T-helper 2 cell treated with Interferon-gamma antibody and Interleukin-4, amounts not matched to agents 100 ng/mL and 5 ng/mL, for 36 hours (primary cell): ENCODE measurements around the gene MAP3K19. TPM values are rescaled to one million over a fixed set of nuclear protein-coding genes. Genes with fewer than 3 reads are reported as not detected.
"Not testable (repeated sequence)": the region's sequence is repeated elsewhere in the genome, so short reads cannot be mapped to it uniquely, and the experiment has no call there.

Experiments
- intact Hi-C: fragments of 100-400 bp; cut with micrococcal nuclease; formaldehyde crosslinking; loops from one replicate; pipeline ENCODE4 v1.15.1; 2023
- total RNA-seq: library from RNA; stranded (reverse); gene quantifications from 2 replicates; pipeline ENCODE4 v1.2.3, GENCODE V29; 2022

Gene MAP3K19, protein sequence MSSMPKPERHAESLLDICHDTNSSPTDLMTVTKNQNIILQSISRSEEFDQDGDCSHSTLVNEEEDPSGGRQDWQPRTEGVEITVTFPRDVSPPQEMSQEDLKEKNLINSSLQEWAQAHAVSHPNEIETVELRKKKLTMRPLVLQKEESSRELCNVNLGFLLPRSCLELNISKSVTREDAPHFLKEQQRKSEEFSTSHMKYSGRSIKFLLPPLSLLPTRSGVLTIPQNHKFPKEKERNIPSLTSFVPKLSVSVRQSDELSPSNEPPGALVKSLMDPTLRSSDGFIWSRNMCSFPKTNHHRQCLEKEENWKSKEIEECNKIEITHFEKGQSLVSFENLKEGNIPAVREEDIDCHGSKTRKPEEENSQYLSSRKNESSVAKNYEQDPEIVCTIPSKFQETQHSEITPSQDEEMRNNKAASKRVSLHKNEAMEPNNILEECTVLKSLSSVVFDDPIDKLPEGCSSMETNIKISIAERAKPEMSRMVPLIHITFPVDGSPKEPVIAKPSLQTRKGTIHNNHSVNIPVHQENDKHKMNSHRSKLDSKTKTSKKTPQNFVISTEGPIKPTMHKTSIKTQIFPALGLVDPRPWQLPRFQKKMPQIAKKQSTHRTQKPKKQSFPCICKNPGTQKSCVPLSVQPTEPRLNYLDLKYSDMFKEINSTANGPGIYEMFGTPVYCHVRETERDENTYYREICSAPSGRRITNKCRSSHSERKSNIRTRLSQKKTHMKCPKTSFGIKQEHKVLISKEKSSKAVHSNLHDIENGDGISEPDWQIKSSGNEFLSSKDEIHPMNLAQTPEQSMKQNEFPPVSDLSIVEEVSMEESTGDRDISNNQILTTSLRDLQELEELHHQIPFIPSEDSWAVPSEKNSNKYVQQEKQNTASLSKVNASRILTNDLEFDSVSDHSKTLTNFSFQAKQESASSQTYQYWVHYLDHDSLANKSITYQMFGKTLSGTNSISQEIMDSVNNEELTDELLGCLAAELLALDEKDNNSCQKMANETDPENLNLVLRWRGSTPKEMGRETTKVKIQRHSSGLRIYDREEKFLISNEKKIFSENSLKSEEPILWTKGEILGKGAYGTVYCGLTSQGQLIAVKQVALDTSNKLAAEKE (N-terminal part only)
- not detected in 2 replicates for total RNA-seq

DNA sequence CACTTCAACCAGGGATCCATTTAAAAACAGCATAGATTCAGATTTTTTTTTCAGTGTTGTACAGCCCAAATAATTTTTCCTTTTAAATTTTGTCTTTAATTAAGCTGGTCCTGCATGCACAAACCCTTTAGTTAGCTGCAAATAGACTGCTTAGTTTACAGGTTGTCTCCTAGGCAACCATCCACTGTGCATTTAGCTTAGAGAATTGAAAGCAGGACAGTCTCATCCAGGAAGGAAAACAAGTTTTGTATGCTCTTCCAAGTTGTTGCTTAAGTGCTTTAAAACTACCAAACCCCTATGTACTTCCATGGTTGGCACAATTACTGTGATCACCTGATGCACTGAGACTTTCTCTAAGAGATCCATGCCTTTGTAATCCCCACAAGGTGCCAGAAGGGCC lies at the start of gene MAP3K19:
Gene MAP3K19, minus strand, starts transcription at position 148 of the 400 bp plus-strand sequence. CDS start 22,800 bp downstream, outside the sequence.
- intact Hi-C loops = no loop called here

DNA sequence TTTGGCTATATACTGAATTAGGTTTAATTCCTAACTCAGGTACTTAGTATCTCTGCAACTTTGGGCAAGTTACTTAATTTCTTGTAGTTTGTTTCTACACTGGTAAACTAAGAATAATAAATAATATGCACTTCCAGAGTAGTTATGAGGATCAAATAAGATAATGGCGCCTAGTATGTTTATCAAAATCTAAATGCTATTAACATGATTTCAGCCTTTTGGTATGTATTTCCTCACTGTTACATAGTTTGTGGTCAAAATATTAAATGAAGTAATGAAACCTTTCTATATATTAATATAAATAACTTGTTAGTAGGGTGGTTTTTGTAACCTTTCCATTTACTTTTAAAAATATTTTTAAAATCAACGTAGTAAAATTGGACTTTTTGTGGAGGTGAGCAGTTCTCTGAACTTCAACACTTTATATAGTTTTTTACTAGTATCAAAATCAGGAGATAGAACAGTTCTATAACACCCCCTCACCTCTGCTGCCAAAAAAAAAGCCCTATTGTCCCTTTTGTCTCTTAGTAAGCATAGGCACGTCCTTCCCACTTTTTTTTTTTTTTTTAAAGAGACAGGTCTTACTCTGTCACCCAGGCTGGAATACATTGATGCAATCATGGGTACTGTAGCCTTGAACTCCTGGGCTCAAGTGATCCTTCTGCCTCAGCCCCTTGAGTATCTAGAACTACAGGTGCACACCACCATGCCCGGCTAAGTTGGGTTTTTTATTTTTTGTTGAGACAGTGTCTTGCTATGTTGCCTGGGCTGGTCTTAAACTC lies 49.6 kb upstream of the MAP3K19 start:
- intact Hi-C loops = no loop called here

DNA sequence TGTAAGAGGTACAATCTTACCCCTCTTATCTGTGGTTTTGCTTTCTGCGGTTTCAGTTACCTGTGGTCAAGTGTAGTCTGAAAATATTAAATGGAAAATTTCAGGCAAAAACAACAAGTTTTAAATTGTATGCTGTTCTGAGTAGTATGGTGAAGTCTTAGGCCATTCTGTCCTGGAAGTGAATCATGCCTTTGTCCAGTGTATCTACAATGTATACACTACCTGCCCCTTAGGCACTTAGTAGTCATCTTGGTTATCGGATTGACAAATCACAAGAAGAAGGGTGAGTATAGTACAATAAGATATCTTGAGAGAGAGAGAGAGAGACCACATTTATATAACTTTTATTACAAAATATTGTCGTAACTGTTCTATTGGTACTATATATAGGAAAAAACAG lies 48.3 kb upstream of the MAP3K19 start:
- intact Hi-C loops = no loop called here

DNA sequence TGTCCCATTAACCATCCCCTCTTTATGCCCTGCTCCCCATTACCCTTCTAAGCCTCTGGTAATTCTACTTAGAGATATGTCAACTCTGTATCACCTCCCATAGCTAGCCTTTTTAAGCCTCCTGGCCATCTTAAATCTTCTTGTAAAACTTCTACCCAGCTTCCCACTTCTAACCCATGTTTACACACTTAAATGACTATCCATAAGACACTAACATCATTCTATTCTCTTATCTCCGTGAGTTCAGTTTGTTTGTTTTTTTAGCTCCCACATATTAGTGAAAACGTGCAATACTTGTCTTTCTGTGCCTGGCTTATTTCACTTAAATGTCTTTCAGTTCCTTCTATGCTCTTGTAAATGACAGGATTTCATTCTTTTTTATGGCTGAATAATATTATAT lies 47.3 kb upstream of the MAP3K19 start:
- intact Hi-C loops = no loop called here

DNA sequence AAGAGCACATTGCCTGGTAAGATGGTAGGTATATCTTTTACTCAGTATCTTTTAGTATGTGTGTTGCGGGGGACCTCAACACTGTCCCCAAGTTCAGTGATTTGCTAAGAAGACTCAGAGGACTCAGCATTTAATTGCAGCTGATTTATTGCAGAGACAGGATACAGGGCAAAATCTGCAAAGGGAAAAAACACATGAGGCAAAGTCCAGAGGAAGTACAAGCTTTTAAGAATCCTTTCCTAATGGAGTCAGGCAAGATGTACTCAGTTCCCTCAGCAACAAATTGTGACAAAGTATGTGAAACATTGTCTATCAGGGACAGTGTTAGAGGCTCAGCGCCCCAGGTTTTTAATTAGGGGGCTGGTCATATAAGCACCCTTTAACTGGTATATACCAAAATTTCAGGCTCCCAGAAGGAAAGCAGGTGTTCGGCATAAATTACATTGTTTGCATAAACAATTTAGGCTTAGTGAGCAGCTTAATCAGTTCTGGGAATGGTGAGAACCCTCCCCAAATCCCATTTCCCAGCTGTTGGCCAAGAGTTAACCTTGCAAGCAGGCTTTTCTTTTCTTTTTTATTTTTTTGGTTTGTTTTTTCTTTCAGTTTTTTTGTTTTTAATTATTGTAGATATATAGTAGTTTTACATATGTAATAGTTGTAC lies 46.6 kb upstream of the MAP3K19 start:
- intact Hi-C loops = no loop called here

DNA sequence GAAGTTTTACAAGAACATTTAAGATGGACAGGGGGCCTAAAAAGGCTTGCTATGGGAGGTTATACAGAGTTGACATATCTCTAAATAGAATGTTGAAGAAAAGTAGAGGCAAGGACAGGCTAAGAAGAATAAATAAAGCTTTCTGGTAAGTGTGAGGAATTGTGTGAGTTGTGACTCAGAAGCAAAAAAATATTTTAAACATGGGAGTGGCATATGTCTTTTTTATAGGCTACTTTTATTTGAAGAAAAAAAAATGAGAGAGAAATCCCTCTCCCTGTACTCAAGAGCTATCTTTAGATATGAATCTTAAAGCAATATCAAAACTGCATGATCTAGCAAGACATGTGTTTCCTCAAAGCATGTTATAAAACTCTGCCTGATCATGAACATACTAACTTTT lies 45.9 kb upstream of the MAP3K19 start:
- intact Hi-C loops = no loop called here

DNA sequence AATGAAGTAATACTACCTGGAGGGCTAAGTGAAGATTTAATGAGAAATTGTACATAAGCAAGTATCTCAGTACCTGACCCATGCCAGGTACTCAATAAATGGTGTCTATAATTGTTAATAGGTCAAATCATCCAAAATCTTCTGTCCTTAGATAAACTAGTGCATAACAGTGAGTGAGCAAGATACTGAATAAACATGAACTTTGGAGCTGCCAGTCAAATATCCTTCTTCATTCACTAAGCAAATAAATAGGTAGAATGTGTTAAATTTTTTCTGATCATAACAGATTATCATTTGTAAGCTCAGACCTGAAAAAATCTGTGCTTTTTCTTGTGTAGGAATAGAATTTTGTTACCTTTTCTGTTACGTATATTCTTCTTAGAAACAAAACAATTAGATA lies 44.4 kb upstream of the MAP3K19 start:
- intact Hi-C loops = no loop called here

DNA sequence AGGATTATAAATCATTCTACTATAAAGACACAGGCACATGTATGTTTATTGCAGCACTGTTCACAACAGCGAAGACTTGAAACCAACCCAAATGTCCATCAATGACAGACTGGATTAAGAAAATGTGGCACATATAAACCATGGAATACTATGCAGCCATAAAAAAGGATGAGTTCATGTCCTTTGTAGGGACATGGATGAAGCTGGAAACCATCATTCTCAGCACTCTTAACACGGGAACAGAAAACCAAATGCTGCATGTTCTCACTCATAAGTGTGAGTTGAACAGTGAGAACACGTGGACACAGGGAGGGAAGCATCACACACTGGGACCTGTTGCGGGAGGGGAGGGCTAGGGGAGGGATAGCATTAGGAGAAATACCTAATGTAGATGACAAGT lies 42.4 kb upstream of the MAP3K19 start:
- intact Hi-C loops = not testable (repeated sequence)

DNA sequence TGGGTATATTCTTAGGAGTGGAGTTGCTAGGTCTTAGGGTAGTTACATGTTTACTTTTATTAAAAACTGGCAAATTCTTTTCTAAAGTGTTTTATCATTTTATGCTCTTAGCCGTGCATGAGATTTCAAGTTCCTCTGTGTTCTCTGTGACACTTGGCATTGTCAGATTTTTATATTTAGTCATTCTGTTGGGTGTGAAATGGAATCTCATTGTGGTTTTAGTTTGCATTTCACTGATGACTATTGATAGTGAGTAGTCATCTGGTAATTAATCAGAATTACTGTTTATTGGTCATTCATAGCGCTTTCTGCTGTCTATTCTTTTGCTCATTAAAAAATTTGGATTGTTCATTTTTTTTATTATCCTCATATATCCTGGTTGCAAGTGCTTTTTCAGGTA lies 39.0 kb upstream of the MAP3K19 start:
- intact Hi-C loops = no loop called here

DNA sequence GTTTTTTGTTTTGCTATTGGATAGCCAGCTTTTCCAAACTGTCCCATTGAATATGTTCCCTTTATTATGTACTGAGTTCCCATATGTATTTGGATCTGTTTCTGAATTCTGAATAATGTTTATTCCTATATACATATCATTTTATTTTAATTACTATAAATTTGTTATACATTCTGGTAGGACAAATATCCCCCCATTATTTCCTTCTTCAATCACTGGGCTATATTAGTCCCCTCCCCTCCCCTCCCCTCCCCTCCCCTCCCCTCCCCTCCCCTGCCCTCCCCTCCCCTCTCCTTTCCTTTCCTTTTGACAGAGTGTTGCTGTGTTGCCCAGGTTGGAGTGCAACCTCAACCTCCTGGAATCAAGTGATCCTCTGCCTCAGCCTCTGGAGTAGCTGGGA lies 31.2 kb upstream of the MAP3K19 start:
- intact Hi-C loops = no loop called here

DNA sequence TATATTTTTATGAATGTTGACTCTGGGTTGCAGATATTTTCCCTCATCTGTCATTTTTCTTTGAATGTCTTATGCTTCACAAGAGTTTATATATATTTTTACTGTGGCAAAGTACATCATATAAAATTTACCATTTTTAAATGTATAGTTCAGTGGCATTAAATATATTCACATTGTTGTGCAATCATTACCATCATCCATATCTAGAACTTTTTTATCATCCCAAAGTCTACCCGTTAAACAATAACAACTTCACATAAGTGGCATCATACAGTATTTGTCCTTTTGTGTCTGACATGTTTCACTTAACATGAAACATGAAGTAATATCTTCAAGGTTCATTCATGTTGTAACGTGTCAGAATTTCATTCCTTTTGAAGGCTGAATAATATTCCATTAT lies 29.3 kb upstream of the MAP3K19 start:
- intact Hi-C loops = no loop called here

DNA sequence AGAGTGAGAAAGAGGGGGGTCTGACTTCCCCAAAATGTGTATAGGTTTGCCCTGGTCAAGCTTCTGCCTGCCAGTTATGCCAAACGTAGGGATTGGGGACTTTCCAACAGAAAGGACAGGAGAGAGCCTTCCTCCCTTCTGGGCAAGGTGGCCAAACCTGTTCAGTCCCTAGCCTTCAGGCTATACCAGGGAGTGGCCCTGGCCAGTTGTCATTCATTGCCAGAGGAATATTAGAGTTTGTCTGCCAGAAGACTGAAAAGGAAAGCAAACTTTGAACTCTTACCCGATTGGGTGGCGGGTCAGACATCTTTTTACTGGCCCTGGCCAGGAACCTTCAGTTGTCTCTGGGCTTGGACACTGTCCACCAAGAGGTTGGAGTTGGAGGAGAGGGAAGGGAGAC lies 27.0 kb upstream of the MAP3K19 start:
- intact Hi-C loops = no loop called here

DNA sequence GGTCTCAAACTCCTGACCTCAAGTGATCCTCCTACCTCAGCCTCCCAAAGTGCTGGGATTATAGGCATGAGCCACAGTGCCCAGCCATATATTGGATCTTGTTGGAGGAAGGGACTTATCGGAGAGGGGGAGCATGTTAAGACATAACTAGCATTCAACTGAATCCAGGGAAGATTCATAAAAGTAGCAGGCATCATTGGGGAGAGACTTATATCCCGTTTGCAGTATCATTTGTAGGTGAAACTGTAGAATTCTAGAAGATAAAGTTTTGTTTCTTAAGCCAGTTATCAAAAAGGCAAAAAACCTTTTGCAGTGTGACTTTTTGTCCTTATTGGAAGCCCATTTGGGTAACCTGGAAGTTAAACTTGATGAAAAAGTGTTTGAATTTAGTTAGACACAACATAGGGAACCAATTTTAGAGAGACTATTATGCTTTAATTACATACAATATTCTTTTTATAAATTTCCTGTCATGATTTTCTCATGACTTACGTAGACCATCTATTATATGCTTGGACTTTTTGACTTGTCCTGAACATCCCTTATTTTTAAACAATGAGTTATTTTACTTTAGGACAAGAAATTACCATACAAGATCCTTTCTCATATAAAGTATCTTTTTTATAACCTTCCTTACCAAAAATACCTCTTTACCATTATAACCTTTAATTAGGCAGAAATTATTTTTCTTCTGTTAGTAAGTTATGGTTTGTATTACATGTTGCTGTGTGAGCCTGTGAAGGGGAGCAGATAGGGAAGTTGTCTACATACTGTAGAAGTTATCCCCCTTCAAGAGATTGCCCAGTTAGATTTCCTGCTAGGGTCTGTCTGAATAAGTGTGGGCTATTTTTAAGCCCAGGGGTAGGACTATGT lies 25.1 kb upstream of the MAP3K19 start:
- intact Hi-C loops = no loop called here

DNA sequence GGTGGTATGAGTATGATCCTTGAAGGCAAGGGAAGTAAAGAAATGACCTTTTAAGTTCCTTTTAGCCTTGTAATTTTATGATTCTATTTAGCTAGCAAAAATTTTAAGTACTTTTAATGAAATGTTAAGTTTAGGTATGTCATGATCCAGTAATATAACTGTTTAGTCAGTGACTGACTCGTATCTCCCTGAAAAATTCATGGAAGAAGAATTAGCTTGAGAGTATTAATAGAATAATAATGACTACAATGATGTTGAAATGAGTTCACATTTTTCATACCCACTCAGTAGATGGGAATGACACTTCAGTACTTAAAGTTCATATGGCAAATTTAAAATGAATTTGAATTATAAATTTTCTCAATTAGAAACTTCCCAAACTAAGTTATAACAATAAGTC lies 19.5 kb upstream of the MAP3K19 start:
- intact Hi-C loops = no loop called here

DNA sequence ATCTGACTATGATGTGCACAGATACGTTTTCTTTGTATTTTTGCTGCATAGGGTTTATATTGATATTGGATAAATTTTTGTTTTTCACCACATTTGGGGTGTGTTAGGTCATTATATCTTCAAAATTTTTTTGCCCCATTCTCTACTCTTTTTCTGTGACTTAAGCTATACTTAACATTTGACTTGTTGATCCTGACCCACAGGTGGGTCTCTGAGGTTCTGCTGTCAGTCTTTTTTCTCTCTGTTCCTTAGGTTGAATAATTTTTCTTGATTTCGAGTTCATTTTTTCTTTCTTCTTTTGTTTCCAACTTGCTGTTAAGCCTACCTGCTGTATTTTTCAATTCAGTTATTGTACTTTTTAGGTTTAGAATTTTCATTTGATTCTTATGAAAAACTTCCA lies 16.9 kb upstream of the MAP3K19 start:
- intact Hi-C loops = no loop called here

DNA sequence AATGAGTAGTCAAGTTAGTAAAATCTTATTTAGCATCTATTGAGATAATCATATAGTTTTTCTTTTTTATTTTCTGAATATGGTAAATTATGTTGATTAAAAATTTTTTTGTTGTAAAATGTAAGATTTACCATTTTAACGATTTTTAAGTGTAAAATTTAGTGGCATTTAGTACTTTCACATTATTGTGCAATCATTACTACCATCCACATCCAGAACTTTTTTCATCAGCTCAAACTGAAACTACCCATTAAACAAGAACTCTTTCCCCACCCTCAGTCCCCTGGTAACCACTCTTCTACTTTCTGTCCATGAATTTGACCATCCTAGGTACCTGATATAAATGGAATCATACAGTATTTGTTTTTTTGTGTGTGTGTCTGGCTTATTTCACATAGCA lies 16.0 kb upstream of the MAP3K19 start:
- intact Hi-C loops = no loop called here

DNA sequence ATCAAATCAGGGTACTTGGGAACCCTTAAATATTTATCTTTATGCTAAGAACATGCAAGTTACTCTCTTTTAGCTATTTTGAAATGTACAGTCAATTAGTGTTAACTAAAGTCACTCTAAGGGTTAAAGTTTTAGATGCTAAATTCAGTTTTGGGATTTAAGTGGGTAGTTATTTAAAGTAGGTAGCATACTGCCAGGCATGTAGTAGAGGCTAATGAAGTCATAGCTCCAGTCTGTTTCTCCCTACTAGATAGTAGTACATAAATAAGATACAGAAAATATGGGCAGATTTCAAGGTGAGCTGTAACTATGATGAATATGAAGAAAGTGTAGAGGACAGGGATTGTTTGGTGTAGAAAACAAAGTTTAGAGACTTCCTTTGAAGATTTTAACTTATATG lies 12.3 kb upstream of the MAP3K19 start:
- intact Hi-C loops = loop anchor here (10.0 kb wide), 1 partner anchor 925 kb away; the partner anchor contains the start of gene DARS1

DNA sequence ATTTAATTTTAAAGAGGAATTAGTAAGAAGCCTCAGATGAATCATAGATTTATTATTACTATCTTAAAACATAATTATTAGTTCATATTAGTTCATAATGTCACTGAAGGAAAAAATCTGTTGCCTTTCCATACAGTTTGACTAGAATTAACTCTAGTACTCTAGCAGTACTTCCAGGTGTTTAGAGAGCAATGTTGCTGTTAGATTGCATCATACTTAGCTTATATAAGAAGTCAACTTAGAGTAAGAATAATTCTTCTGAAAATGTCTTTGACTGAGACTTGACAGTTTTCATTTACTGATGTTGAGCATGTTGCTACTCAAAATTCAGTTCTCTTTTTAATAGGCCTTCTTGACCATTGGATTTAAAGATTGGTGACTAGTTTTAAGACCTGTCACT lies 9.5 kb upstream of the MAP3K19 start:
- intact Hi-C loops = loop anchor here (10.0 kb wide), 1 partner anchor 928 kb away; the partner anchor contains the start of gene DARS1

DNA sequence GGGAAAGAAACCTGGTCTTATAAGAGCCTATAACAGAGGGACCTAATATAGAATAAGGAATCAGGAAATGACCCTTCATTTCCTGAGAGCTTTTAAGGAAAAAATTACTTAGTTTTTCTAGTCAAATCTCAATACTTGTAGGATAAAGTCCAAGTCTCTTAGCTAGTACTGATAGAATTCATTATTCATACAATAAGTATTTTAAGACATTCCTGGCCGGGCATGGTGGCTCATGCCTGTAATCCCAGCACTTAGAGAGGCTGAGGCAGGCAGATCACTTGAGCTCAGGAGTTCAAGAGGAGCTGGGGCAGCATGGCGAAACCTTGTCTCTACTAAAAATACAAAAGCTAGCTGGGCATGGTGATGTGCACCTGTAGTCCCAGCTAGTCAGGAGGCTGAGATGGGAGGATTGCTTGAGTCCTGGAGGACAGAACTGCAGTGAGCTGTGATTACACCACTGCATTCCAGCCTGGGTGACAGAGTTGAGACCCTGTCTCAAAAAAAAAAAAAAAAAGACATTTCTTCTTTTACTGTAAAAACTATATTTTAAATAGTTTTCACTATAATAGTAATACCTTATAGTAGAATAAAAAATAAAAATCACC lies 8.0 kb upstream of the MAP3K19 start:
- intact Hi-C loops = loop anchor here (10.0 kb wide), 1 partner anchor 930 kb away; the partner anchor contains the start of gene DARS1
